GM10266 (cell line): ENCODE results near the gene PAQR7.

Experiments used
- DNase-seq: peaks from one replicate; pipeline ENCODE4 v3.0.0; 2012; ENCODE audit errors: extremely low spot score
- TF ChIP-seq, protein P1 (sequence below): IDR thresholded peaks from 2 replicates; pipeline ENCODE4 v1.5.1; 2012; ENCODE audit warnings: mild to moderate bottlenecking, low read depth; ENCODE audit not compliant: control insufficient read depth, insufficient read depth; ENCODE audit errors: missing control alignments

PAQR7 gene

GRCh38 chr1:25893116-25893515, 17.6 kb upstream of the PAQR7 start:
- TF ChIP-seq, protein P1, sequence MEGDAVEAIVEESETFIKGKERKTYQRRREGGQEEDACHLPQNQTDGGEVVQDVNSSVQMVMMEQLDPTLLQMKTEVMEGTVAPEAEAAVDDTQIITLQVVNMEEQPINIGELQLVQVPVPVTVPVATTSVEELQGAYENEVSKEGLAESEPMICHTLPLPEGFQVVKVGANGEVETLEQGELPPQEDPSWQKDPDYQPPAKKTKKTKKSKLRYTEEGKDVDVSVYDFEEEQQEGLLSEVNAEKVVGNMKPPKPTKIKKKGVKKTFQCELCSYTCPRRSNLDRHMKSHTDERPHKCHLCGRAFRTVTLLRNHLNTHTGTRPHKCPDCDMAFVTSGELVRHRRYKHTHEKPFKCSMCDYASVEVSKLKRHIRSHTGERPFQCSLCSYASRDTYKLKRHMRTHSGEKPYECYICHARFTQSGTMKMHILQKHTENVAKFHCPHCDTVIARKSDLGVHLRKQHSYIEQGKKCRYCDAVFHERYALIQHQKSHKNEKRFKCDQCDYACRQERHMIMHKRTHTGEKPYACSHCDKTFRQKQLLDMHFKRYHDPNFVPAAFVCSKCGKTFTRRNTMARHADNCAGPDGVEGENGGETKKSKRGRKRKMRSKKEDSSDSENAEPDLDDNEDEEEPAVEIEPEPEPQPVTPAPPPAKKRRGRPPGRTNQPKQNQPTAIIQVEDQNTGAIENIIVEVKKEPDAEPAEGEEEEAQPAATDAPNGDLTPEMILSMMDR = no peak
- no peak for DNase-seq

DNA sequence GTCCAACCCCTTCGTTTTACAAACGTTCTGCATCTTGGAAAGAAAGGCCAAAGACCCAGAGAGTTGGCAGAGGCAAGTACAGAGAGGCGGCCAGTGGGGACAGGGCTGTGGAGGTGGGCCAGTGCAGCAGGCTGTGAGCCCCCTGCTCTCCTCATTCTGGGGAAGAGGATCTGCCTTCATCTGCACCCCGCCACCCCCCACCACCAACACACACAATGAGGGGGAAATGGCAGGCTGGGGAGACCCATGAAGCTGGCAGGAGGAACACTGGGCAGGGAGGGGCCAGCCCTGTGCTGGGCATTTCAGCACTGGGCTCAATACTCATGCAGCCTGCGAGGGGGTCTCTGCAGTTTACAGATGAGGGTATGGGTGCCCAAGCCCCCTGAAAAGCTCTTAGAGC, 16.1 kb upstream of the PAQR7 start:
- DNase-seq = no peak
- TF ChIP-seq, protein P1 = no peak

GRCh38 chr1:25890239-25891034, 14.9 kb upstream of the PAQR7 start:
- no peak for DNase-seq
- TF ChIP-seq, protein P1 = no peak

GRCh38 chr1:25889470-25889869, 14.0 kb upstream of the PAQR7 start:
- TF ChIP-seq, protein P1 = no peak
- no peak for DNase-seq

DNA sequence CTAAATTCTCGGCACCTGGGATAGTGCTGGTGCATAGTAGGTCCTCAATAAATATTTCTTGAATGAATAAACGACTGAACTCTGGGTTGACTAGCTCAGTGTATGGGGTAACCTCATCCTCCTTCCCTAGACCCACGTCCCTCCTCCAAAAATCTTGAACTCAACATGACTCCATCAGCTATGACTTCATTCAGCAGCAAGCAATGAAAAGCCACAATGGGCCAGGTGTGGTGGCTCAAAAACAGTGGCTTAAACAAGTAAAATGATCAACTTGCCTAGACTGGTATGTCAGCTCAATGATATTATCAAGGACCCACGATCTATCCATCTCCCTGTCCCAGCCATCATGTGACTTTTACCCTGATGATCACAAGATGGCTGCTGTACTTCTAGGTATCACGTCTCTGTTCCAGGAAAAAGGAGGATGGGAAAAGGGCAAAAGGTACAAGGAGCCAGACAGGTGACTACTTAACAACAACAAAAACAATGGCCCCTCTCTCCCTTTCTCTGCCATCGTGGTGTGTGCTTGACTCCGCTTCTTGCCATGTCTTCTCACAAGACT, 13.0 kb upstream of the PAQR7 start:
- no peak for DNase-seq

DNA sequence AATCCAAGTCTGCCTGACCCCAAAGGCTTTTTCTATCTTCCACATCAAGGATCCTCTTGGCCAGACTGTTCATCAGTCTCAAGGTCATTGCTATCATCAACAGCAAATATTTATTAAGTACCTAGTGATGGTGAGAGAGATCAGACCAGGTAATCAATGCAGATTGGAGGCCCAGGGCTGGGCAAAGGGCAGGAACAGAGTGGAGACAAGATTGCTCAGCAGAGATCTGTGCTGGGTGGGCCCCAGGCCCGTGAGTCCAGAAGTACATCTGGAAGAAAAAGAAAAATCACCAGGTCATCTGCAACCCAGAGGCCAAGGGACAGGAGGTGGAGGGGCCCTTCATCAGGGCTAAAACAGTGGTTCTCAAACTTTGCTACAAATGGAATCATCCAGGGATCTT, 10.1 kb upstream of the PAQR7 start:
- no peak for DNase-seq
- TF ChIP-seq, protein P1 = no peak

More for the DNA sequence above, 13.0 kb upstream of the PAQR7 start:
- TF ChIP-seq, protein P1 = no peak

DNA sequence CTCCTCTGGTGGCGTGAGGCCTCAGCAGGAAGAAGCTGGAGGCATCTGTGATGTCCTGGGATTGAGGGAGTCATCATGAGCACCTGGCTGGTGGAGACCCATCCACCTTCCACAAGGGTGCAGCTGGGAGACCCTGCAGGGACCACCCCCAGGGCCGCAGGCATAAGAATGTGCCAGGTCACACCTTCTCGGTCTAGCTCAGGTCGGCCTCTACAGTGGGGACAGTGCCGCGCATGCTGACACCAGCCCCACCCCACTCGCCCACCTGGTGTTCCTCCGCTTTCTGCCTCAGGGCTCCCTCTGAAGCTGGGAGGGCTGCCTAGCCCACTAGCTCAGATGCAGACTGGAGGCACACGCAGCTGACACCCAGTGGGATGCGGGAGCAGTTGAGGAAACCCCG, 5.8 kb upstream of the PAQR7 start:
- TF ChIP-seq, protein P1 = no peak
- no peak for DNase-seq
